ENCODE measurements around the gene UBE4A. TPM values are rescaled to one million over a fixed set of nuclear protein-coding genes. Genes with fewer than 3 reads are reported as not detected.
A peak's percentile ranks its signal among the peaks of the same experiment; 100 is the strongest.

UBE4A gene
- total and polyA plus RNA-seq, 9 of the 15 experiments (the other 6 are each of a cell fraction or from before 2014, with no cell fraction given): 13.5 to 45.2 (median 26.8) TPM

DNA sequence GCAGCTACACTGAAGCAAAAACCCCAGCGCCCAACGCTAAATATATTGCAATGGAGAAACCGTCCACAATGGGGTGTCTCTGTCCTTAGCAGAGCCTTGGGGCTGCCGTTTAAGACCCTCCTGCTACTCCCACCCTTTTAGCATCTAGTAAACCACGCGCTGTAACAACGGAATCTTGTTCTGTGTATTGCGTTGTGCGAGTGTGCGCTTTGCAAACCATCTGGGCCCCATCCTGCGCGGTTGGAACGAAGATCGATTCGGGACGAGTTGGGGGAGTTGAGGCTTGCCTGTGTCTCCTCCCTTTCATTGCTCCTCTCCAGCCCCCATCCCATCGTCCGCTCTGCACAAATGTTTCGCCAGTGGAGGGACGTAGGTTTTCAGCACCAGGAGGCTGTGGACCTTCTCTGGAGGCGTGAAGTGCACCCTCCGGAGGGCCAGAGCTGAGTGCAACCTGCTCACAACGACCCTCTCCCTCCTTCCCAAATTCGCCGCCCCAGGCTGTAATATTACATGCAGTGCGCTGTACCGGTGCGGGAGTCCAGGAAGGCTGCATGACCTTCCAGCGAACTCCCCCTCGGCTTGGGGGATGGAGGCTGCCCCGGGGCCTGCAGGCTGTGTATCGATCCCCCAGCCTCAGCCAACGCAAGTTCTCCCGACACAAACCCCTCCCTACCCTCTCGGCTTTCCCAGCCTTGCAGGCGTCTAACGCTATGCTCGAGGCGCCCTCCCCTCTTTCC is 75.3 kb downstream of the UBE4A start (continued):
- TF ChIP-seq, protein P1, sequence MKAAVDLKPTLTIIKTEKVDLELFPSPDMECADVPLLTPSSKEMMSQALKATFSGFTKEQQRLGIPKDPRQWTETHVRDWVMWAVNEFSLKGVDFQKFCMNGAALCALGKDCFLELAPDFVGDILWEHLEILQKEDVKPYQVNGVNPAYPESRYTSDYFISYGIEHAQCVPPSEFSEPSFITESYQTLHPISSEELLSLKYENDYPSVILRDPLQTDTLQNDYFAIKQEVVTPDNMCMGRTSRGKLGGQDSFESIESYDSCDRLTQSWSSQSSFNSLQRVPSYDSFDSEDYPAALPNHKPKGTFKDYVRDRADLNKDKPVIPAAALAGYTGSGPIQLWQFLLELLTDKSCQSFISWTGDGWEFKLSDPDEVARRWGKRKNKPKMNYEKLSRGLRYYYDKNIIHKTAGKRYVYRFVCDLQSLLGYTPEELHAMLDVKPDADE (conservative IDR thresholded peaks at IDR 0.05; ENCODE audit: control insufficient read depth, low read depth, low read length): peak; percentile 61; the same call in 1 of the 2 replicates
- TF ChIP-seq SRF (CRISPR knock-in tag; IDR thresholded peaks at IDR 0.05) (no peak), U2AF1 (optimal IDR thresholded peaks at IDR 0.05; ENCODE audit: low read depth, low read length) (no peak), SMARCA4 (IDR thresholded peaks at IDR 0.05) (peak; percentile 15; the same call in 1 of the 2 replicates), CEBPG (CRISPR knock-in tag; IDR thresholded peaks at IDR 0.05) (peak; percentile 27; the same call in 1 of the 2 replicates), CEBPG (tag; conservative IDR thresholded peaks at IDR 0.05 in 1 of 2, IDR thresholded peaks at IDR 0.05 in 1 of 2) (no peak), ZKSCAN8 (CRISPR knock-in tag; IDR thresholded peaks at IDR 0.05) (no peak), PHF8 (IDR thresholded peaks at IDR 0.05; ENCODE audit: borderline replicate concordance, low read length) (no peak), NFRKB (IDR thresholded peaks at IDR 0.05; ENCODE audit: low read depth) (no peak), SREBF2 (CRISPR knock-in tag; IDR thresholded peaks at IDR 0.05) (no peak), ZFP1 (CRISPR knock-in tag; IDR thresholded peaks at IDR 0.05) (no peak), CSDE1 (IDR thresholded peaks at IDR 0.05) (no peak), ZNF589 (CRISPR knock-in tag; IDR thresholded peaks at IDR 0.05; ENCODE audit: low read depth) (no peak)
- TF ChIP-seq, protein P2, sequence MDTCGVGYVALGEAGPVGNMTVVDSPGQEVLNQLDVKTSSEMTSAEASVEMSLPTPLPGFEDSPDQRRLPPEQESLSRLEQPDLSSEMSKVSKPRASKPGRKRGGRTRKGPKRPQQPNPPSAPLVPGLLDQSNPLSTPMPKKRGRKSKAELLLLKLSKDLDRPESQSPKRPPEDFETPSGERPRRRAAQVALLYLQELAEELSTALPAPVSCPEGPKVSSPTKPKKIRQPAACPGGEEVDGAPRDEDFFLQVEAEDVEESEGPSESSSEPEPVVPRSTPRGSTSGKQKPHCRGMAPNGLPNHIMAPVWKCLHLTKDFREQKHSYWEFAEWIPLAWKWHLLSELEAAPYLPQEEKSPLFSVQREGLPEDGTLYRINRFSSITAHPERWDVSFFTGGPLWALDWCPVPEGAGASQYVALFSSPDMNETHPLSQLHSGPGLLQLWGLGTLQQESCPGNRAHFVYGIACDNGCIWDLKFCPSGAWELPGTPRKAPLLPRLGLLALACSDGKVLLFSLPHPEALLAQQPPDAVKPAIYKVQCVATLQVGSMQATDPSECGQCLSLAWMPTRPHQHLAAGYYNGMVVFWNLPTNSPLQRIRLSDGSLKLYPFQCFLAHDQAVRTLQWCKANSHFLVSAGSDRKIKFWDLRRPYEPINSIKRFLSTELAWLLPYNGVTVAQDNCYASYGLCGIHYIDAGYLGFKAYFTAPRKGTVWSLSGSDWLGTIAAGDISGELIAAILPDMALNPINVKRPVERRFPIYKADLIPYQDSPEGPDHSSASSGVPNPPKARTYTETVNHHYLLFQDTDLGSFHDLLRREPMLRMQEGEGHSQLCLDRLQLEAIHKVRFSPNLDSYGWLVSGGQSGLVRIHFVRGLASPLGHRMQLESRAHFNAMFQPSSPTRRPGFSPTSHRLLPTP (IDR thresholded peaks at IDR 0.05; ENCODE audit: borderline replicate concordance, extremely low read depth, insufficient read length): no peak
- TF ChIP-seq, protein P3, sequence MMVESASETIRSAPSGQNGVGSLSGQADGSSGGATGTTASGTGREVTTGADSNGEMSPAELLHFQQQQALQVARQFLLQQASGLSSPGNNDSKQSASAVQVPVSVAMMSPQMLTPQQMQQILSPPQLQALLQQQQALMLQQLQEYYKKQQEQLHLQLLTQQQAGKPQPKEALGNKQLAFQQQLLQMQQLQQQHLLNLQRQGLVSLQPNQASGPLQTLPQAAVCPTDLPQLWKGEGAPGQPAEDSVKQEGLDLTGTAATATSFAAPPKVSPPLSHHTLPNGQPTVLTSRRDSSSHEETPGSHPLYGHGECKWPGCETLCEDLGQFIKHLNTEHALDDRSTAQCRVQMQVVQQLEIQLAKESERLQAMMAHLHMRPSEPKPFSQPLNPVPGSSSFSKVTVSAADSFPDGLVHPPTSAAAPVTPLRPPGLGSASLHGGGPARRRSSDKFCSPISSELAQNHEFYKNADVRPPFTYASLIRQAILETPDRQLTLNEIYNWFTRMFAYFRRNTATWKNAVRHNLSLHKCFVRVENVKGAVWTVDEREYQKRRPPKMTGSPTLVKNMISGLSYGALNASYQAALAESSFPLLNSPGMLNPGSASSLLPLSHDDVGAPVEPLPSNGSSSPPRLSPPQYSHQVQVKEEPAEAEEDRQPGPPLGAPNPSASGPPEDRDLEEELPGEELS (CRISPR knock-in tag; IDR thresholded peaks at IDR 0.05; ENCODE audit: borderline replicate concordance): 0 out of 2 replicates have a peak, but pooled peaks have one; percentile 72
- TF ChIP-seq, protein P4, sequence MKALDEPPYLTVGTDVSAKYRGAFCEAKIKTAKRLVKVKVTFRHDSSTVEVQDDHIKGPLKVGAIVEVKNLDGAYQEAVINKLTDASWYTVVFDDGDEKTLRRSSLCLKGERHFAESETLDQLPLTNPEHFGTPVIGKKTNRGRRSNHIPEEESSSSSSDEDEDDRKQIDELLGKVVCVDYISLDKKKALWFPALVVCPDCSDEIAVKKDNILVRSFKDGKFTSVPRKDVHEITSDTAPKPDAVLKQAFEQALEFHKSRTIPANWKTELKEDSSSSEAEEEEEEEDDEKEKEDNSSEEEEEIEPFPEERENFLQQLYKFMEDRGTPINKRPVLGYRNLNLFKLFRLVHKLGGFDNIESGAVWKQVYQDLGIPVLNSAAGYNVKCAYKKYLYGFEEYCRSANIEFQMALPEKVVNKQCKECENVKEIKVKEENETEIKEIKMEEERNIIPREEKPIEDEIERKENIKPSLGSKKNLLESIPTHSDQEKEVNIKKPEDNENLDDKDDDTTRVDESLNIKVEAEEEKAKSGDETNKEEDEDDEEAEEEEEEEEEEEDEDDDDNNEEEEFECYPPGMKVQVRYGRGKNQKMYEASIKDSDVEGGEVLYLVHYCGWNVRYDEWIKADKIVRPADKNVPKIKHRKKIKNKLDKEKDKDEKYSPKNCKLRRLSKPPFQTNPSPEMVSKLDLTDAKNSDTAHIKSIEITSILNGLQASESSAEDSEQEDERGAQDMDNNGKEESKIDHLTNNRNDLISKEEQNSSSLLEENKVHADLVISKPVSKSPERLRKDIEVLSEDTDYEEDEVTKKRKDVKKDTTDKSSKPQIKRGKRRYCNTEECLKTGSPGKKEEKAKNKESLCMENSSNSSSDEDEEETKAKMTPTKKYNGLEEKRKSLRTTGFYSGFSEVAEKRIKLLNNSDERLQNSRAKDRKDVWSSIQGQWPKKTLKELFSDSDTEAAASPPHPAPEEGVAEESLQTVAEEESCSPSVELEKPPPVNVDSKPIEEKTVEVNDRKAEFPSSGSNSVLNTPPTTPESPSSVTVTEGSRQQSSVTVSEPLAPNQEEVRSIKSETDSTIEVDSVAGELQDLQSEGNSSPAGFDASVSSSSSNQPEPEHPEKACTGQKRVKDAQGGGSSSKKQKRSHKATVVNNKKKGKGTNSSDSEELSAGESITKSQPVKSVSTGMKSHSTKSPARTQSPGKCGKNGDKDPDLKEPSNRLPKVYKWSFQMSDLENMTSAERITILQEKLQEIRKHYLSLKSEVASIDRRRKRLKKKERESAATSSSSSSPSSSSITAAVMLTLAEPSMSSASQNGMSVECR (CRISPR knock-in tag; IDR thresholded peaks at IDR 0.05): peak; percentile 76; the same call in 1 of the 2 replicates

Measured in K562 (cell line).